ENCODE data around the gene SETD1A. TPM values are rescaled to one million over a fixed set of nuclear protein-coding genes. Genes with fewer than 3 reads are reported as not detected.
"Not testable (repeated sequence)": the region's sequence is repeated elsewhere in the genome, so short reads cannot be mapped to it uniquely, and the experiment has no call there.

Gene SETD1A
- total and polyA plus RNA-seq, 8 donors: 4.4 to 22.2 (median 8.7) TPM

DNA sequence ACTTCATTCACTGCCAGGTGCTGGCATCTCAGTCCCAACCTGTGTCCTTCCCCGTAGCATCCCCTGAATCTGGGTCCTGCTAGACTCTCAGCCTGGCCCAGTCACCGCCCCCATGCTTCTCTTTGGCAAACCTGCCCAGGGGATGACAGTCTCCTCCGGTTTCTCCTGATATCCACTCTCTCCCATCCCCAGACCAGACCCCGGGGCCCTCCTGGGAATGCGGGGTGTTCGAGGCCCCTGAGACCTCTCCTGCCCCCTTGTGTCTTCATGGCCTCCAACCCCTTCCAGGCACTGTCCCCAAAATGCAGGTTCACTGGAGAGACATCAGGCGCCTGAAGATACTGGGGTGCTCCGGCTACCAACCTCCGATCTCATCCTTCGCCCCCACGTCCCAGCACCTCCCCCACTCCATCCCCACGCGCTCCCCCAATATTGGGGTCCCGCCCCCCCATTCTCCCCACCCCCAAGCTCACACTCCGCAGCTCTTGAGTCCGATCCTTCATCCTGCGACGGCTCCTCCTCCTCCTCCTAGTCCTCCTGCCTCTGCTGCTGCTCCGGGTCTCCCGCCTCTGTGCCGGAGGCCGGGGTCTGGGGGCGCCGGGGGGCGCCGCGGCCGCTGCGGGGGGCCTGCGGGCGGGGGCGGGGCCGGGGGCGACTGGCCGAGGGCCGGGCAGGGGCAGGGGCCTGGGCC lies 52.5 kb downstream of the SETD1A start:
- Histone ChIP-seq H3K27ac (no peak overlapping the region), H3K4me1 (peaks cover 0 to 9% (median 7%) of the 10 kb centered on the region in 4 donors), H3K9me3 (no peaks in the 10 kb centered on the region), H3K36me3 (no peaks in the 10 kb centered on the region), H3K27me3 (peaks cover 4 to 86% (median 54%) of the 10 kb centered on the region in 3 donors), H3K4me3 (peak overlapping the region in 2 of 4 donors; percentile 11 to 16)
- intact Hi-C loops (cut with DNase I; ENCODE audit: low total_unique reads): no loop called here
- DNase-seq: no peak
- no peak for TF ChIP-seq POLR2AphosphoS5 (IDR thresholded peaks at IDR 0.05)
- TF ChIP-seq POLR2A (IDR thresholded peaks at IDR 0.05): no peak
- TF ChIP-seq, protein P1, sequence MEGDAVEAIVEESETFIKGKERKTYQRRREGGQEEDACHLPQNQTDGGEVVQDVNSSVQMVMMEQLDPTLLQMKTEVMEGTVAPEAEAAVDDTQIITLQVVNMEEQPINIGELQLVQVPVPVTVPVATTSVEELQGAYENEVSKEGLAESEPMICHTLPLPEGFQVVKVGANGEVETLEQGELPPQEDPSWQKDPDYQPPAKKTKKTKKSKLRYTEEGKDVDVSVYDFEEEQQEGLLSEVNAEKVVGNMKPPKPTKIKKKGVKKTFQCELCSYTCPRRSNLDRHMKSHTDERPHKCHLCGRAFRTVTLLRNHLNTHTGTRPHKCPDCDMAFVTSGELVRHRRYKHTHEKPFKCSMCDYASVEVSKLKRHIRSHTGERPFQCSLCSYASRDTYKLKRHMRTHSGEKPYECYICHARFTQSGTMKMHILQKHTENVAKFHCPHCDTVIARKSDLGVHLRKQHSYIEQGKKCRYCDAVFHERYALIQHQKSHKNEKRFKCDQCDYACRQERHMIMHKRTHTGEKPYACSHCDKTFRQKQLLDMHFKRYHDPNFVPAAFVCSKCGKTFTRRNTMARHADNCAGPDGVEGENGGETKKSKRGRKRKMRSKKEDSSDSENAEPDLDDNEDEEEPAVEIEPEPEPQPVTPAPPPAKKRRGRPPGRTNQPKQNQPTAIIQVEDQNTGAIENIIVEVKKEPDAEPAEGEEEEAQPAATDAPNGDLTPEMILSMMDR (IDR thresholded peaks at IDR 0.05): no peak
- no peak for TF ChIP-seq EP300 (IDR thresholded peaks at IDR 0.05)
- 11 to 27% (median 15%) methylated on average over 16 to 36 of the region's 36 CpGs for WGBS, 5 donors

DNA sequence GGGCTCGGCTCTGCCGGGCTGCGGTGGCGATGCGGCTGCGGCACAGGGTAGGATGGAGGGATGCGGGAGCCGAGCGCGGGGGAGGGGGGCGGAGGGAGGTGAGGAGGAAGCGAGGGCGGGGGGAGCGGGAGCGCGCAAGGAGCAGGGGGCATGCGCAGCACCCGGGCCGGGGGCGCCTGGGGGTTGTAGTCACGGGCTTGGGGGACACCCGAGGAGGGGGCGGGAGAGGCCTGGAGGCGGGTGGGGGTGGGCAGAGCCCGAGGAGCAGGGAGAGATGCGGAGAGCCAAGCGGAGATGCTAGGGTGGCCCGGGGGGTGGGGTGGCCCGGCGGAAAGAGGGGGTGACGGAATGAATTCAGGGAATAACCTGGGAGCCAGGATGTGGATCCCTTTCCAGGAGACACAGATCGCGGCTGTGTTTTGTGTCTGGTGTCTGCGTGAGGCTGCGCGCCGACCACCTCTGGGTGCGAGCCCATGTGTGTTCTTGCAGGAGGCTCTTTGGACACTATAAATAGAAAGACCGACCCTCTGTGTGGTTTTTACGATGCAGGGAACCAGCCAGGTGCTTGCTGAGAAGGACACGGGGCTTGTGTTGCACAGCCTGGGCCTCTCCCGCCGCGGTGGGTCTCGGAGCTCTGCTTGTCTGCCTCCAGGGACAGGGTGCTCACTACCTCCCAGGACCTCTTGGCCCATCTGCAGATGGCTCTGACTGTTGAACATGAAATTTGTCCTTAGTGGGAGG lies 53.2 kb downstream of the SETD1A start, which contains the start of gene STX1B:
Gene STX1B, minus strand, starts transcription at position 54 of the 741 bp plus-strand sequence. CDS start 242 bp downstream, outside the sequence.
- TF ChIP-seq EP300 (IDR thresholded peaks at IDR 0.05) (no peak), POLR2A (IDR thresholded peaks at IDR 0.05) (no peak)
- TF ChIP-seq, protein P1 (IDR thresholded peaks at IDR 0.05): no peak
- Histone ChIP-seq H3K27me3 (peaks cover 4 to 87% (median 54%) of the 10 kb centered on the region in 3 donors), H3K36me3 (no peaks in the 10 kb centered on the region), H3K4me1 (peaks cover 0 to 9% (median 7%) of the 10 kb centered on the region in 4 donors), H3K9me3 (no peaks in the 10 kb centered on the region), H3K27ac (no peak within 1 kb of the TSS), H3K4me3 (peak within 1 kb of the TSS in 2 of 4 donors; percentile 11 to 32)
- 3 to 26% (median 11%) methylated on average over 11 to 45 of the region's 45 CpGs for WGBS, 5 donors
- intact Hi-C loops (cut with DNase I; ENCODE audit: low total_unique reads): no loop called here
- DNase-seq: peak in 1 of 2 donors; percentile 84

DNA sequence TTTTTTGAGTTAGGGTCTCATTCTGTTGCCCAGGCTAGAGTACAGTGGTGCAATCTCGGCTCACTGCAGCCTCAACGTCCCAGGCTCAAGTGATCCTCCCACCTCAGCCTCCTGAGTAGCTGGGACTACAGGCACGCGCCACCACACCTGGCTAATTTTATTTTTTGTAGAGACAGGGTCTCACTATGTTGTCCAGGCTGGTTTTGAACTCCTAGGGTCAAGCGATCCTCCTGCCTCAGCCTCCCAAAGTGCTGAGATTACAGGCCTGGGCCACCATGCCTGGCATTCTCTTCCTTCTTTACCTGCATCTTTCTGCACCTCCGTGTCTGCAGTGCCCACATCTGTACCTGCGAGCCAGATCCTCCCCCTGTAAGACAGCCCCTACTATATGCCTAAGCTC lies 54.3 kb downstream of the SETD1A start:
- intact Hi-C loops (cut with DNase I; ENCODE audit: low total_unique reads): not testable (repeated sequence)
- H3K27me3 ChIP-seq: peaks cover 4 to 86% (median 51%) of the 10 kb centered on the region in 3 donors
- 82 to 86% (median 85%) methylated on average over 7 of the region's 7 CpGs for WGBS, 5 donors

DNA sequence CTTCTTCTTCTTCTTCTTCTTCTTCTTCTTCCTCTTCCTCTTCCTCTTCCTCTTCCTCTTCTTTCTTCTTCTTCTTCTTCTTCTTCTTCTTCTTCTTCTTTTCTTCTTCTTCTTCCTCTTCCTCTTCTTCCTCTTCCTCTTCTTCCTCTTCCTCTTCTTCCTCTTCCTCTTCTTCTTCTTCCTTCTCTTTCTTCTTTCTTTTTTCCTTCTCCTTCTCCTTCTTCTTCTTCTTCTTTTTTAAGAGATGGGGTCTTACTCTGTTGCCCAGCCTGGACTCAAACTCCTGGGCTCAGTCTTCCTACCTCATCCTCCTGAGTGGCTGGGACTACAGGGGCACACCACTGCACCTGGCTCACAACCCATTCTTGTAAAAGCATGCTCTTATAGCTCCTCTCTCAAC lies 55.7 kb downstream of the SETD1A start:
- H3K4me1 ChIP-seq; DNase-seq; H3K36me3 ChIP-seq; H3K9me3 ChIP-seq; H3K27ac ChIP-seq; H3K4me3 ChIP-seq; intact Hi-C loops (cut with DNase I; ENCODE audit: low total_unique reads): not testable (repeated sequence)
- H3K27me3 ChIP-seq: peaks cover 4 to 79% (median 42%) of the 10 kb centered on the region in 3 donors

More for the DNA sequence above, 54.3 kb downstream of the SETD1A start:
- not testable (repeated sequence) for H3K27ac ChIP-seq, H3K36me3 ChIP-seq, H3K9me3 ChIP-seq, H3K4me3 ChIP-seq, H3K4me1 ChIP-seq, DNase-seq

DNA sequence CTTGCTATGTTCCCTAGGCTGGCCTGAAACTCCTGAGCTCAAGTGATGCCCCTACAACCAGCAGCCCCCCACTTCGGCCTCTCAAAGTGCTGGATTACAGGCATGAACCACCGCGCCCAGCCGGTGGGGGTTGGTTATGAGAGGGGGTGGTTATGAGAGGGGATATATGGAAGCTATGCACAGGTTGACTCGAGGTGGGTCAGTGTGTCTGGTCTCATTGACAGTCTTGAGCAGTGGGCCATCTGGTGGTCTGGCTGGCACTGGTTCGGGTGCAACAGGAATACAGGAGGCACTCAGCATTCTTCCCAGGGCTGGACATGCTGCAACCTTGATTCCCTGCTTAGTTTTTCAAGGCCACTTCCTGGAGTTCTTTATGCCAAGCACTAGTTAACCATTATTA lies 58.5 kb downstream of the SETD1A start:
- no peak for TF ChIP-seq EP300 (IDR thresholded peaks at IDR 0.05)
- no peak for TF ChIP-seq POLR2AphosphoS5 (IDR thresholded peaks at IDR 0.05)
- TF ChIP-seq POLR2A (IDR thresholded peaks at IDR 0.05): no peak
- TF ChIP-seq, protein P1 (IDR thresholded peaks at IDR 0.05): no peak
- Histone ChIP-seq H3K4me3 (no peak overlapping the region), H3K4me1 (peaks cover 0 to 1% (median under 1%) of the 10 kb centered on the region in 4 donors), H3K9me3 (no peaks in the 10 kb centered on the region), H3K27ac (no peak overlapping the region), H3K27me3 (peaks cover under 1 to 51% (median 15%) of the 10 kb centered on the region in 3 donors), H3K36me3 (no peaks in the 10 kb centered on the region)
- 63 to 71% (median 67%) methylated on average over 6 of the region's 6 CpGs for WGBS, 5 donors
- peak in 1 of 2 donors; percentile 33 for DNase-seq
- intact Hi-C loops (cut with DNase I; ENCODE audit: low total_unique reads): no loop called here

DNA sequence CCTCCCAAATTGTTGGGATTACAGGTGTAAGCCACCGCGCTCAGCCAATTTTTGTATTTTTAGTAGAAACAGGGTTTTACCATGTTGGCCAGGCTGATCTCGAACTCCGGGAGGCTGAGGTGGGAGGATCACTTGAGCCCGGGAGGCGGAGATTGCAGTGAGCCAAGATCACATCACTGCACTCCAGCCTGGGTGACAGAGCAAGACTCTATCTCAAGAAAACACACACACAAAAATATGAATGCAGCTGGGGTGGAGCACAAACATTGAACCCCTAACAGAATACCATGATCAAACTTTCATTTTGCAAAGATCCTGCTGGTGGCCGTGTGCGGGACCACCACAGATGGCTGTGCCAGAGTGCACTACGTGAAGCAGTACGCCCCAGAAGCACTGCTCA lies 60.2 kb downstream of the SETD1A start:
- H3K27me3 ChIP-seq: peaks cover 0 to 34% (median 0%) of the 10 kb centered on the region in 3 donors
- whole genome bisulfite sequencing, 5 donors: 87 to 96% (median 93%) methylated on average over 10 of the region's 10 CpGs
- H3K36me3 ChIP-seq; DNase-seq; H3K9me3 ChIP-seq; intact Hi-C loops (cut with DNase I; ENCODE audit: low total_unique reads); H3K4me1 ChIP-seq; H3K27ac ChIP-seq; H3K4me3 ChIP-seq: not testable (repeated sequence)
